Astrocyte (in vitro differentiated cells and primary cell): ENCODE data around the gene SBK3. TPM values are rescaled to one million over a fixed set of nuclear protein-coding genes. Genes with fewer than 3 reads are reported as not detected.

ENCODE experiments used
- DNase-seq: peaks from one replicate; pipeline ENCODE4 v3.0.0-alpha.2; 2010; ENCODE audit warnings: low read depth
- FAIRE-seq: peaks from 2 replicates; lab custom pipeline; 2011; peaks lifted over from hg19 to GRCh38; lab: Jason Lieb, UNC
- H2AFZ ChIP-seq: 2 replicates; pipeline ENCODE4 v1.6.0; 2012; ENCODE audit warnings: low read depth, low read length, inconsistent platforms
- H3K27ac ChIP-seq: 2 replicates; pipeline ENCODE4 v1.5.1; 2011; ENCODE audit warnings: low read depth, low read length, inconsistent platforms
- H3K27me3 ChIP-seq: 2 replicates; pipeline ENCODE4 v1.6.0; 2011; ENCODE audit warnings: low read length, inconsistent platforms; ENCODE audit not compliant: insufficient read depth
- H3K36me3 ChIP-seq: 2 replicates; pipeline ENCODE4 v1.5.1; 2011; ENCODE audit warnings: low read length, inconsistent platforms; ENCODE audit not compliant: insufficient read depth
- H3K4me1 ChIP-seq: 2 replicates; pipeline ENCODE4 v1.5.1; 2011; ENCODE audit warnings: low read length, inconsistent platforms; ENCODE audit not compliant: insufficient read depth
- H3K4me2 ChIP-seq: 2 replicates; pipeline ENCODE4 v1.6.0; 2012; ENCODE audit warnings: low read length, inconsistent platforms
- H3K4me3 ChIP-seq: 2 replicates; pipeline ENCODE4 v1.5.1; 2011; ENCODE audit warnings: low read depth, mild to moderate bottlenecking, low read length, inconsistent platforms; ENCODE audit not compliant: insufficient read depth
- H3K79me2 ChIP-seq: 2 replicates; pipeline ENCODE4 v1.6.0; 2012; ENCODE audit warnings: mild to moderate bottlenecking, low read length, inconsistent platforms; ENCODE audit not compliant: insufficient read depth
- H3K9ac ChIP-seq: 2 replicates; pipeline ENCODE4 v1.6.0; 2012; ENCODE audit warnings: mild to moderate bottlenecking, low read length, inconsistent platforms
- H3K9me3 ChIP-seq: 2 replicates; pipeline ENCODE4 v1.5.1; 2012; ENCODE audit warnings: low read depth, mild to moderate bottlenecking, low read length, inconsistent platforms; ENCODE audit not compliant: insufficient read depth
- H4K20me1 ChIP-seq: 2 replicates; pipeline ENCODE4 v1.6.0; 2012; ENCODE audit warnings: low read length, inconsistent platforms; ENCODE audit not compliant: insufficient read depth
- H3K27ac Mint-ChIP-seq: one replicate; pipeline ENCODE4 v1.8.0; 2021; ENCODE audit warnings: mild to moderate bottlenecking, mixed read lengths; ENCODE audit not compliant: unreplicated experiment
- H3K27me3 Mint-ChIP-seq: one replicate; pipeline ENCODE4 v1.8.0; 2021; ENCODE audit warnings: low read depth, mixed read lengths; ENCODE audit not compliant: unreplicated experiment
- H3K36me3 Mint-ChIP-seq: one replicate; pipeline ENCODE4 v1.8.0; 2021; ENCODE audit warnings: low read depth, mixed read lengths; ENCODE audit not compliant: unreplicated experiment
- H3K4me1 Mint-ChIP-seq: one replicate; pipeline ENCODE4 v1.8.0; 2021; ENCODE audit warnings: low read depth, mixed read lengths; ENCODE audit not compliant: unreplicated experiment
- H3K4me3 Mint-ChIP-seq: one replicate; pipeline ENCODE4 v1.8.0; 2021; ENCODE audit warnings: mild to moderate bottlenecking, moderate library complexity, mixed read lengths; ENCODE audit not compliant: unreplicated experiment
- H3K9me3 Mint-ChIP-seq: one replicate; pipeline ENCODE4 v1.8.0; 2021; ENCODE audit warnings: mild to moderate bottlenecking, mixed read lengths; ENCODE audit not compliant: unreplicated experiment
- EZH2 ChIP-seq: IDR thresholded peaks from 2 replicates; pipeline ENCODE4 v1.6.1; 2012; ENCODE audit warnings: mild to moderate bottlenecking, low read length, inconsistent platforms; ENCODE audit not compliant: insufficient read depth
- total RNA-seq: library from RNA; stranded (reverse); gene quantifications from 2 replicates; pipeline ENCODE4 v1.2.1, GENCODE V29; 2021
- TF ChIP-seq, protein P1 (sequence below): IDR thresholded peaks from 2 replicates; pipeline ENCODE4 v1.5.1; 2011; ENCODE audit warnings: low read depth, mild to moderate bottlenecking, inconsistent platforms, low read length, moderate library complexity; ENCODE audit not compliant: insufficient read depth

SBK3 gene
- total RNA-seq, 1 donor from 2014 or later, result 0.91 TPM

DNA sequence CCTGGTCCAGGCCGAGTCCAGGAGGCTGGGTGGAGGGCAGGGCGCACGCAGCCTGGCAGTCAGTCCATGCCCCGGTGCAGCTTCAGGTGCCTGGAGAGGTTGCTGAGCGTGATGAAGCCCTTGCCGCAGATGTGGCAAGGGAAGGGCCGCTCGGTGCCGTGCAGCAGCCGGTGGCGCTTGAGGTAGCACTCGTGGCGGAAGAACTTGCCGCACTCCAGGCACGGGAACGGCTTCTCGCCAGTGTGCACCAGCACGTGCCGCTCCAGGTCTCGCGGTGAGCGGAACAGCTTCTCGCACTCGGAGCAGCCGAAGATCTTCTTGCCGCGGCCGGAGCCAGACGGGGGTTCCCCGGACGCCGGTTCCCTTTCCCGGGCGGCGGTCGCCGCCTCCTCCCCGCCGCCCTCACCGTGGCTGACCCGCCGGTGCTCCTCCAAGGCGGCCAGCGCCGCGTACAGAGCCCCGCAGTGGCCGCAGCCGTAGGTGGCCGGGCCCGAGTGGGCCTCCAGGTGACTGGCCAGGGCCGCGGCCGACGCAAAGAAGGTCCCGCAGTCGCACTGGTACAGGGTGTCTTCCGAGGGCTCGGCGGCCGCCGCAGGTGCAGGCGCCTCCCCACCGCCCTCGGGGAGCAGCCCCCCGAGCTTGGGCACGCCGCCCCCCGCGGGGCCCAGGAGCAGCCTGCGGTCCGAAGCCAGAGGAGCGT lies 47.2 kb upstream of the SBK3 start:
- Histone ChIP-seq H3K79me2 (no peaks in the 10 kb centered on the region), H3K4me3 (no peak overlapping the region), H3K4me1 (no peaks in the 10 kb centered on the region), H3K27ac (no peak overlapping the region), H3K9me3 (no peaks in the 10 kb centered on the region), H3K27me3 (no peaks in the 10 kb centered on the region), H4K20me1 (no peaks in the 10 kb centered on the region), H3K4me2 (no peak overlapping the region), H3K36me3 (peaks cover 19% of the 10 kb centered on the region), H3K9ac (no peak overlapping the region), H2AFZ (no peak overlapping the region)
- Mint-ChIP-seq H3K36me3 (peaks cover 21% of the 10 kb centered on the region), H3K9me3 (peaks cover 3% of the 10 kb centered on the region), H3K27ac (no peak overlapping the region), H3K4me1 (no peaks in the 10 kb centered on the region), H3K4me3 (no peak overlapping the region), H3K27me3 (no peaks in the 10 kb centered on the region)
- DNase-seq (no peak), FAIRE-seq (no peak)
- TF ChIP-seq, protein P1, sequence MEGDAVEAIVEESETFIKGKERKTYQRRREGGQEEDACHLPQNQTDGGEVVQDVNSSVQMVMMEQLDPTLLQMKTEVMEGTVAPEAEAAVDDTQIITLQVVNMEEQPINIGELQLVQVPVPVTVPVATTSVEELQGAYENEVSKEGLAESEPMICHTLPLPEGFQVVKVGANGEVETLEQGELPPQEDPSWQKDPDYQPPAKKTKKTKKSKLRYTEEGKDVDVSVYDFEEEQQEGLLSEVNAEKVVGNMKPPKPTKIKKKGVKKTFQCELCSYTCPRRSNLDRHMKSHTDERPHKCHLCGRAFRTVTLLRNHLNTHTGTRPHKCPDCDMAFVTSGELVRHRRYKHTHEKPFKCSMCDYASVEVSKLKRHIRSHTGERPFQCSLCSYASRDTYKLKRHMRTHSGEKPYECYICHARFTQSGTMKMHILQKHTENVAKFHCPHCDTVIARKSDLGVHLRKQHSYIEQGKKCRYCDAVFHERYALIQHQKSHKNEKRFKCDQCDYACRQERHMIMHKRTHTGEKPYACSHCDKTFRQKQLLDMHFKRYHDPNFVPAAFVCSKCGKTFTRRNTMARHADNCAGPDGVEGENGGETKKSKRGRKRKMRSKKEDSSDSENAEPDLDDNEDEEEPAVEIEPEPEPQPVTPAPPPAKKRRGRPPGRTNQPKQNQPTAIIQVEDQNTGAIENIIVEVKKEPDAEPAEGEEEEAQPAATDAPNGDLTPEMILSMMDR, result no peak
- TF ChIP-seq EZH2, result no peak

DNA sequence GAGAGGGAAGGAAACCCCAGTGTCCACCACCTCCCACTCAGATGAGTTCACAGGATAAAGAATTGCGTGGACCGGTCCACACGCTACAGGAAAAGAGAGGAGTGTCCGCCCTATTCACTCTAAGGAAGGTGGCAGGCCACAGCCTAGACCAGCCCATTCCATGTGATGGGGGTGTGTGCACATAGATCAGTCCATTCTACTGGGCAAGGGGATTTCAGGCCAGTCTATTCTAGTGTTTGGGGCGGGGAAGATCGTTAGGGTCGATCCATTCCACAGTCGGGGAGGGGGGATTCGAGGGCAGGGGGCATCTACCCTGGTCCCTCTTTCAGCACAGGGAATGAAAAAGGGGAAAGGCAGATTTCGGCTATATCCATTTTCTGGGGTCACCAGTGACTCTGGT lies 46.2 kb upstream of the SBK3 start:
- no peak overlapping the region for H3K4me3 ChIP-seq
- Mint-ChIP-seq H3K36me3 (peaks cover 20% of the 10 kb centered on the region), H3K4me3 (no peak overlapping the region), H3K4me1 (peaks cover 4% of the 10 kb centered on the region), H3K9me3 (peaks cover 3% of the 10 kb centered on the region), H3K27me3 (no peaks in the 10 kb centered on the region), H3K27ac (peak overlapping the region; percentile 5)
- no peak for TF ChIP-seq EZH2
- TF ChIP-seq, protein P1, result no peak
- no peaks in the 10 kb centered on the region for H4K20me1 ChIP-seq
- no peaks in the 10 kb centered on the region for H3K79me2 ChIP-seq
- H3K27me3 ChIP-seq, result no peaks in the 10 kb centered on the region
- H3K36me3 ChIP-seq, result peaks cover 17% of the 10 kb centered on the region
- no peak for DNase-seq
- peaks cover 7% of the 10 kb centered on the region for H3K4me1 ChIP-seq
- H3K9ac ChIP-seq, result no peak overlapping the region
- no peak overlapping the region for H2AFZ ChIP-seq
- H3K27ac ChIP-seq, result no peak overlapping the region
- no peaks in the 10 kb centered on the region for H3K9me3 ChIP-seq
- FAIRE-seq, result no peak
- no peak overlapping the region for H3K4me2 ChIP-seq

DNA sequence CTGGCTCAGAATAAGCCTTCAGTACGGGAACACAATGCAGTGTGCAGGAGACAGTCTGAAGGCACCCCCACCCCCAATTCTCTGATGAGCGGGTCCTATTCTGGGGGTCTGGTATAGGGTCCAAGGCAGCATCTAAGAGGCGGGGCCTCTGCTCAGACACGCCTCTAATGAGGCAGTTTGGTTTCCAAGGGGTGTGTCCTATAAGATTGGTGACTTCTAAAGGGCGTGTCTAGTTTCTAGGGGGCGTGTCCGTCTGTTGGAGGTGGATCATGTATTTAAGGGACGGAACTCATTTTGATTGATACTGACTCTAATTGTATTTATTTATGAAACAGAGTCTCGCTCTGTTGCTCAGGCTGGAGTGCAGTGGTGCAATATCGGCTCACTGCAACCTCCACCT lies 45.3 kb upstream of the SBK3 start:
- H3K36me3 Mint-ChIP-seq, result peaks cover 11% of the 10 kb centered on the region
- no peak overlapping the region for H3K4me3 Mint-ChIP-seq

More for the DNA sequence above, 45.3 kb upstream of the SBK3 start:
- H3K4me3 ChIP-seq, result no peak overlapping the region
- Mint-ChIP-seq H3K27me3 (no peaks in the 10 kb centered on the region), H3K9me3 (peaks cover 3% of the 10 kb centered on the region), H3K27ac (no peak overlapping the region), H3K4me1 (peaks cover 10% of the 10 kb centered on the region)
- peaks cover 10% of the 10 kb centered on the region for H3K36me3 ChIP-seq
- H3K9ac ChIP-seq, result no peak overlapping the region
- H3K79me2 ChIP-seq, result no peaks in the 10 kb centered on the region
- H3K4me1 ChIP-seq, result peaks cover 12% of the 10 kb centered on the region
- FAIRE-seq, result no peak
- TF ChIP-seq, protein P1, result no peak
- no peak for TF ChIP-seq EZH2
- H3K27me3 ChIP-seq, result no peaks in the 10 kb centered on the region
- no peaks in the 10 kb centered on the region for H4K20me1 ChIP-seq
- H3K27ac ChIP-seq, result no peak overlapping the region
- no peak overlapping the region for H2AFZ ChIP-seq
- no peaks in the 10 kb centered on the region for H3K9me3 ChIP-seq
- no peak for DNase-seq
- H3K4me2 ChIP-seq, result no peak overlapping the region
